Measurements from ENCODE around the gene TTC9.

Gene TTC9

DNA sequence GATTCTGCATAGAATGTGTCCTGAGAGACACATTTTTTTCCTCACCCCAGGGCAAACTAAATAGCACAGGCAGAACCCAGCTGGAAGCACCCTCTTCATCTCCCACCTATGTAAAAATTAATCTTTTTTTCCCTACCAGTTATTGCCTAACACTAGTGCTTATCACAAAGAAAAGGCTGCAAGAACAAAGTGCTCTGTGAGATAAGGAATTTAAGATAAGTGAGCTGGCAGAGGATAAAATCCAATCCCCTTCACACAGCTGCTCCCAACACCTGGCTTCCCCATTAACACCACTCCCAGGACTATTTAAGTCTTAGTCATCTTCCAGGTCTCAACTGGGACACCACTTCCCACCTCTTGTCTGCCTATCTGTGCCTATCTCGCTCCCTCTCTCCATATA lies 75.2 kb downstream of the TTC9 start:
- Histone ChIP-seq H3K36me3 (no peaks in the 10 kb centered on the region), H3K4me1 (peaks cover 0 to 17% (median 10%) of the 10 kb centered on the region in 4 donors)
- intact Hi-C loops (cut with DNase I; ENCODE audit: low total_unique reads) = no loop called here

DNA sequence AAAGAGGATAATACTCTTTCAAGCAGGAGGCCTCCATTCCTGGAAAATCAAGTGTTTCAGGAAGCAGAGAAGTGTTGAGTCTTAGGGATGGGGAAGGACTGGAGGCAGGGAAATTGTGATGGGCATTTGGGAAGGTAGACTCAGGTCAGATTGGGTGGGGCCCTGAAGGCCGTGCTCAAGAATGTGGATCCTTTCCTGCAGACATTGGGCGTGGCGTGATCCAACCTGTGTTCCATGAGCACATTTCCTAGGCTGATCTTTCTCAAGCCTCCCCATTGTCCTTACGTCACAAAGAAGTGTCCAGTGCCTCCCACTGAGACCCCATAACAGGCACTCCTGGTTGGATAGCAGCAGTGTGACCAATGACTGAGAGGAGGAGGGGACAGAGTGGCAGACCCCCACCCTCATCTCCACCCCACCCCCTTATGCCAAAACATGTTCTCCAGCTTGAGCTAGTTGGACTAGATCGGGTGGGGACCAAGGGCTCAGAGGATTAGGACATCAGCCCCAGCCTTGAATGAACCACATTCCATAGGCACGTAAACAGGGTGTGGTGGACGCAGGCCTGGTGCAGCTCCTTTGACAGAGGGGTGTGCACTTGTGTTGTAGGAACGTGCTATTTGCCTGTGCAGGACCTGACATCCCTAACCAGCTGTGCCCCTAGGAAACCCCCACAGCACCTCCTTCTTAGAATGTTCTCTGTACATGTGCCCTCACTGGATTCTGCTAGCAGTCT lies 76.8 kb downstream of the TTC9 start:
- no peak overlapping the region for H3K4me3 ChIP-seq
- no peak overlapping the region for H3K27ac ChIP-seq
- no peaks in the 10 kb centered on the region for H3K9me3 ChIP-seq
- intact Hi-C loops (cut with DNase I; ENCODE audit: low total_unique reads) = no loop called here
- peaks cover 0 to 8% (median 3%) of the 10 kb centered on the region in 4 donors for H3K4me1 ChIP-seq
- no peaks in the 10 kb centered on the region for H3K36me3 ChIP-seq
- TF ChIP-seq, protein P1, sequence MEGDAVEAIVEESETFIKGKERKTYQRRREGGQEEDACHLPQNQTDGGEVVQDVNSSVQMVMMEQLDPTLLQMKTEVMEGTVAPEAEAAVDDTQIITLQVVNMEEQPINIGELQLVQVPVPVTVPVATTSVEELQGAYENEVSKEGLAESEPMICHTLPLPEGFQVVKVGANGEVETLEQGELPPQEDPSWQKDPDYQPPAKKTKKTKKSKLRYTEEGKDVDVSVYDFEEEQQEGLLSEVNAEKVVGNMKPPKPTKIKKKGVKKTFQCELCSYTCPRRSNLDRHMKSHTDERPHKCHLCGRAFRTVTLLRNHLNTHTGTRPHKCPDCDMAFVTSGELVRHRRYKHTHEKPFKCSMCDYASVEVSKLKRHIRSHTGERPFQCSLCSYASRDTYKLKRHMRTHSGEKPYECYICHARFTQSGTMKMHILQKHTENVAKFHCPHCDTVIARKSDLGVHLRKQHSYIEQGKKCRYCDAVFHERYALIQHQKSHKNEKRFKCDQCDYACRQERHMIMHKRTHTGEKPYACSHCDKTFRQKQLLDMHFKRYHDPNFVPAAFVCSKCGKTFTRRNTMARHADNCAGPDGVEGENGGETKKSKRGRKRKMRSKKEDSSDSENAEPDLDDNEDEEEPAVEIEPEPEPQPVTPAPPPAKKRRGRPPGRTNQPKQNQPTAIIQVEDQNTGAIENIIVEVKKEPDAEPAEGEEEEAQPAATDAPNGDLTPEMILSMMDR (IDR thresholded peaks at IDR 0.05) = no peak
- peaks cover 0 to 20% of the 10 kb centered on the region in 2 donors for H3K27me3 ChIP-seq
- DNase-seq = no peak

More for the DNA sequence above, 75.2 kb downstream of the TTC9 start:
- Histone ChIP-seq H3K27ac (no peak overlapping the region), H3K27me3 (peaks cover 0 to 20% of the 10 kb centered on the region in 2 donors), H3K9me3 (no peaks in the 10 kb centered on the region), H3K4me3 (no peak overlapping the region)
- TF ChIP-seq, protein P1 (IDR thresholded peaks at IDR 0.05) = no peak
- no peak for DNase-seq

DNA sequence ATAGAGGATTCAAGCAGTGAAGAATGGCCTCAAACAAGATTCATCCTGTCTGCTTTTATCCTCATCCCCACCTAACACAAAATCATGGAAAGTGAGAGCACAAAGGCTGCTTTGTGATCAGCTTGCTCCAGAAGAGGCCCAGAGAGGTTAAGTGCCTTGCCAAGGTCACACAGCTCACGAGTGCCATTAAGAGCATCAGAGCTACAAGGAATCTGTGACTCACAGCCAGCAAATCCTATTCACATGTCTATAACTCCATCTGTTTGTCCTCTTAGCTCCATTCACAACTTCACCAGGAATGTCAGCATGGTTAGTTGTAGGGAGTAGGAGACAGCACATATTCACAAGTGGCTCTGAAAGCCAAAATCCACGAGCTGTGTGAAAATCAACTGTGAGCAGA lies 79.8 kb downstream of the TTC9 start:
- no peaks in the 10 kb centered on the region for H3K4me1 ChIP-seq
- H3K27me3 ChIP-seq = peaks cover 0 to 20% of the 10 kb centered on the region in 2 donors
- TF ChIP-seq, protein P1 (IDR thresholded peaks at IDR 0.05) = no peak
- peak in 1 of 2 donors; percentile 3 for DNase-seq
- no peak overlapping the region for H3K4me3 ChIP-seq
- intact Hi-C loops (cut with DNase I; ENCODE audit: low total_unique reads) = loop anchor here (10.0 kb wide), 1 partner anchor 97 kb away; no protein-coding TSS in a partner anchor
- H3K27ac ChIP-seq = no peak overlapping the region
- H3K36me3 ChIP-seq = no peaks in the 10 kb centered on the region
- no peaks in the 10 kb centered on the region for H3K9me3 ChIP-seq

DNA sequence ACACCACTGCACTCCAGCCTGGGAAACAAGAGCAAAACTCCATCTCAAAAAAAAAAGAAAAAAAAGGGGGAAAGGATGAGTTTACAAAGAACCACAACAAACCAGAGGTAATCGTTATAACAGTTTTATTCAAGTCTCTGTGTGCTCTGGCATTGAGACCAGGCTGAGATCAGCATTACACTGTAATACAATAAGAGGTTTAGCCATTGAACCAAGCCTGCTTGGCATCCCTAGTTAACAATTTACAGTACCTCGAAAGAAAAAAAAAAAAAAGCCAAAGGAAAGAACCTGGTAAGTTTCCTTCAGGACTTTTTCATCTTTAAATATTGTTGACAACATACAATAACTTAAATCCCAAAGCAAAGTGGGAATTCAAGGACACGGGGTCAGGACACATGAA lies 80.7 kb downstream of the TTC9 start:
- peaks cover 0 to 20% of the 10 kb centered on the region in 2 donors for H3K27me3 ChIP-seq
- H3K27ac ChIP-seq = no peak overlapping the region
- H3K4me1 ChIP-seq = no peaks in the 10 kb centered on the region
- no peaks in the 10 kb centered on the region for H3K36me3 ChIP-seq
- TF ChIP-seq, protein P1 (IDR thresholded peaks at IDR 0.05) = no peak
- intact Hi-C loops (cut with DNase I; ENCODE audit: low total_unique reads) = loop anchor here (10.0 kb wide), 1 partner anchor 98 kb away; no protein-coding TSS in a partner anchor
- no peaks in the 10 kb centered on the region for H3K9me3 ChIP-seq
- no peak overlapping the region for H3K4me3 ChIP-seq
- no peak for DNase-seq

DNA sequence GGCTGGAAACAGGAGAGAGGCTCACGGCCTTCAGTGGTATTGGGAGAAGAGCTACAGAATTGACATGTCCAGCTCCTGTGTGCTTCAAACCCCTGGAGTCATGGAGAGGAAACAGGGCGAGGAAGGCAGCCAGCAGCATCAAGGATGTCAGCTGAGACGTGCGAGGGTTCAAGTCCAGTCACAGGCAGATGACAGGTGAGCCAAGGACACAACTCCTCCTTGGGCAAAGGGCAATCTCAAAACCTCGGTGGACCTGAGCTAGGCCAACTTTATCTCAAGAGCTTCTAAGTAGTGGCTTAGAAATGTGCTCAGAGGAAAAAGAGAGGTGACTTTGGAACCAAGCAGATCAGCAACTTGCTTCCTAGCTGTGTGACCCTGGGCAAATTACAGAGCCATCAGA lies 81.6 kb downstream of the TTC9 start:
- H3K27ac ChIP-seq = no peak overlapping the region
- no peak for DNase-seq
- no peaks in the 10 kb centered on the region for H3K4me1 ChIP-seq
- H3K27me3 ChIP-seq = peaks cover 0 to 20% of the 10 kb centered on the region in 2 donors
- H3K9me3 ChIP-seq = no peaks in the 10 kb centered on the region
- TF ChIP-seq, protein P1 (IDR thresholded peaks at IDR 0.05) = no peak
- H3K36me3 ChIP-seq = no peaks in the 10 kb centered on the region
- no peak overlapping the region for H3K4me3 ChIP-seq
- intact Hi-C loops (cut with DNase I; ENCODE audit: low total_unique reads) = loop anchor here (10.0 kb wide), 1 partner anchor 98 kb away; no protein-coding TSS in a partner anchor
